T-helper 2 cell treated with Interferon-gamma antibody and Interleukin-4, amounts not matched to agents 5 μg/mL and 100 μg/mL, for 36 hours (primary cell): ENCODE data around the gene RGS5.

ENCODE experiments used
- DNase-seq: peaks from one replicate; pipeline ENCODE4 v3.0.0; 2021; ENCODE audit warnings: low spot score
- H3K27ac Mint-ChIP-seq: one replicate; pipeline ENCODE4 v1.8.0; 2021; ENCODE audit warnings: mild to moderate bottlenecking, mixed read lengths
- H3K27me3 Mint-ChIP-seq: one replicate; pipeline ENCODE4 v1.8.0; 2021; ENCODE audit warnings: low read depth, mixed read lengths
- H3K36me3 Mint-ChIP-seq: one replicate; pipeline ENCODE4 v1.8.0; 2021; ENCODE audit warnings: low read depth, mixed read lengths
- H3K4me1 Mint-ChIP-seq: one replicate; pipeline ENCODE4 v1.8.0; 2021; ENCODE audit warnings: low read depth, mixed read lengths
- H3K4me3 Mint-ChIP-seq: one replicate; pipeline ENCODE4 v1.8.0; 2022; ENCODE audit warnings: mild to moderate bottlenecking, moderate library complexity, mixed read lengths
- H3K9me3 Mint-ChIP-seq: one replicate; pipeline ENCODE4 v1.8.0; 2021; ENCODE audit warnings: mixed read lengths

The RGS5 gene

GRCh38 chr1:163171826-163172225, 30.9 kb downstream of the RGS5 start:
- peaks cover 2% of the 10 kb centered on the region for H3K27me3 Mint-ChIP-seq
- no peak for DNase-seq
- H3K4me1 Mint-ChIP-seq: no peaks in the 10 kb centered on the region
- H3K9me3 Mint-ChIP-seq: no peaks in the 10 kb centered on the region
- no peak overlapping the region for H3K27ac Mint-ChIP-seq
- no peak overlapping the region for H3K4me3 Mint-ChIP-seq
- H3K36me3 Mint-ChIP-seq: no peaks in the 10 kb centered on the region

DNA sequence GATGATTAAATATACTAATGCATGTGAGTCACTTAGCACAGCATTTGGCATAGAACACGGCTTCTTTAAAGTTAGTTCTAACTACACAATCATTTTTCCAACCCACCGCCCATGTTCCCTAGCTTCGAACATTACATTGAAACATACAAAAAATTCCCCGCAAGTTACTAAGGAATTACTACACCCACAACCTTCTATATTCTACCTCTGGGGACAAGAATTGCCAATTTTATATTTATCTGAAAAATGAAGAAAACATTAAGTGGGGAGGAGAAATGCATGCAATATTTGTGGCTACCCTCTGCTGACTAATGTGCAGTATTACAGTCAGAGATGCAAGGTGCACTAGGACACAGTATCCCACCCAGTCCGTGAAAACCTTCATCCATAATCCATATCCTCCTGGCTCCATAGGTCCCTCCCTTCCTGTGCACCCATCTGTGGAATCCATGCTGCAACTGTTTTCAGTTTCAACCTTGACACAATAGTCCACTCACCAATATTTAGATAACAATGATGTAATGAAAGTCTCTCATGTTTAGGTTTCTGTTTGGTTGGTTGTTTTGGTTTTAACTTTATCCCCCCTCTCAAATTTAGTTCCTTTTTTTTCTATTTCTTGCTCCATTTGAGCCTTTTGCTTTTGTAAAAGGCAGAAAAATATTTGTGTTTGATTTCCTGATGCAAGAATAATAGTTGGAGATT, 31.6 kb downstream of the RGS5 start:
- no peak overlapping the region for H3K4me3 Mint-ChIP-seq
- peaks cover 2% of the 10 kb centered on the region for H3K27me3 Mint-ChIP-seq
- DNase-seq: no peak
- H3K9me3 Mint-ChIP-seq: no peaks in the 10 kb centered on the region
- H3K4me1 Mint-ChIP-seq: no peaks in the 10 kb centered on the region
- H3K36me3 Mint-ChIP-seq: no peaks in the 10 kb centered on the region
- H3K27ac Mint-ChIP-seq: no peak overlapping the region

- DNase-seq: no peak
- Mint-ChIP-seq H3K27ac (no peak overlapping the region), H3K27me3 (peaks cover 2% of the 10 kb centered on the region)
Measured at GRCh38 chr1:163170331-163170730, 32.4 kb downstream of the RGS5 start.

GRCh38 chr1:163169553-163169952, 33.2 kb downstream of the RGS5 start:
- DNase-seq: no peak
- H3K27me3 Mint-ChIP-seq: no peaks in the 10 kb centered on the region

More at GRCh38 chr1:163170331-163170730, 32.4 kb downstream of the RGS5 start:
- Mint-ChIP-seq H3K4me1 (no peaks in the 10 kb centered on the region), H3K4me3 (no peak overlapping the region), H3K9me3 (no peaks in the 10 kb centered on the region), H3K36me3 (no peaks in the 10 kb centered on the region)

GRCh38 chr1:163168053-163168452, 34.7 kb downstream of the RGS5 start:
- no peak for DNase-seq
- Mint-ChIP-seq H3K27me3 (no peaks in the 10 kb centered on the region), H3K4me3 (no peak overlapping the region), H3K9me3 (no peaks in the 10 kb centered on the region), H3K36me3 (no peaks in the 10 kb centered on the region), H3K27ac (no peak overlapping the region), H3K4me1 (no peaks in the 10 kb centered on the region)

More at GRCh38 chr1:163169553-163169952, 33.2 kb downstream of the RGS5 start:
- Mint-ChIP-seq H3K27ac (no peak overlapping the region), H3K4me1 (no peaks in the 10 kb centered on the region), H3K9me3 (no peaks in the 10 kb centered on the region), H3K4me3 (no peak overlapping the region), H3K36me3 (no peaks in the 10 kb centered on the region)

DNA sequence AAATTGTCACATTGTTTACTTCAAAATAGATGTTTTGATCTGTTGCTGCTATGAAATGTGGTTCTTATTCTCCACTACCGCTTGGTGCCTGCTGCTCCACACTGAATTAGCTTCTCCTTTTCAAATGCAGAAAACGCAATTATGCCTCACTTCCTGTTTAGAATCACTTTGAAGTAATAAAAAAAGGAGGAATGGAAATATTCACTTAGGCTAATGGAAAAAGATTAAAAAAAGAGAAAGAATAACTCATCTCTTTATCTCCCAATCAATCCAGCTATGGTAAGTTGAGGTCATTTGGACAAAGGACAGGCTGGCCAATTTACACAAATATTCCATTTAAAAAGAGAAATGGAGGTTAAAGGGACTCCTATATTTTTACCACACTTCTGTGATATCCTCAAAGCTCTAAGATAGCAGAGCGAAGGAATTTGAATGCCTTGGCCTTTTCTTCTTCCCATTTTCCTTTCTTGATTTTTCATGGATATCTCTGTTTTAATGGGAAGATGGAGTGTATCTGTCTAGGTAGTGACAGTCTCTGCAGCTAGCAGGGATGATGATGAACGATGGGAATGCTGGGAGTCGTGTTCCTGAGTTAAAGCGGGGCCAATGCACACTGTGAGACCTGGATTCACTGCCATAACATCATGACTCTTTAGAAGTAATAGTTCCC, 35.7 kb downstream of the RGS5 start:
- H3K27me3 Mint-ChIP-seq: no peaks in the 10 kb centered on the region
- no peaks in the 10 kb centered on the region for H3K4me1 Mint-ChIP-seq
- H3K9me3 Mint-ChIP-seq: no peaks in the 10 kb centered on the region
- H3K27ac Mint-ChIP-seq: no peak overlapping the region
- H3K36me3 Mint-ChIP-seq: no peaks in the 10 kb centered on the region
- H3K4me3 Mint-ChIP-seq: no peak overlapping the region
- no peak for DNase-seq

GRCh38 chr1:163165119-163165518, 37.6 kb downstream of the RGS5 start:
- Mint-ChIP-seq H3K4me3 (no peak overlapping the region), H3K36me3 (no peaks in the 10 kb centered on the region), H3K4me1 (peaks cover 3% of the 10 kb centered on the region), H3K27me3 (no peaks in the 10 kb centered on the region), H3K27ac (no peak overlapping the region), H3K9me3 (no peaks in the 10 kb centered on the region)
- DNase-seq: no peak

GRCh38 chr1:163163881-163164582, 38.7 kb downstream of the RGS5 start:
- Mint-ChIP-seq H3K4me3 (no peak overlapping the region), H3K27ac (no peak overlapping the region), H3K4me1 (peaks cover 3% of the 10 kb centered on the region), H3K9me3 (no peaks in the 10 kb centered on the region), H3K27me3 (no peaks in the 10 kb centered on the region), H3K36me3 (no peaks in the 10 kb centered on the region)
- no peak for DNase-seq

- Mint-ChIP-seq H3K4me3 (no peak overlapping the region), H3K9me3 (no peaks in the 10 kb centered on the region), H3K36me3 (no peaks in the 10 kb centered on the region), H3K27ac (no peak overlapping the region), H3K27me3 (no peaks in the 10 kb centered on the region), H3K4me1 (peaks cover 3% of the 10 kb centered on the region)
- DNase-seq: no peak
Measured at GRCh38 chr1:163163163-163163562, 39.6 kb downstream of the RGS5 start.

DNA sequence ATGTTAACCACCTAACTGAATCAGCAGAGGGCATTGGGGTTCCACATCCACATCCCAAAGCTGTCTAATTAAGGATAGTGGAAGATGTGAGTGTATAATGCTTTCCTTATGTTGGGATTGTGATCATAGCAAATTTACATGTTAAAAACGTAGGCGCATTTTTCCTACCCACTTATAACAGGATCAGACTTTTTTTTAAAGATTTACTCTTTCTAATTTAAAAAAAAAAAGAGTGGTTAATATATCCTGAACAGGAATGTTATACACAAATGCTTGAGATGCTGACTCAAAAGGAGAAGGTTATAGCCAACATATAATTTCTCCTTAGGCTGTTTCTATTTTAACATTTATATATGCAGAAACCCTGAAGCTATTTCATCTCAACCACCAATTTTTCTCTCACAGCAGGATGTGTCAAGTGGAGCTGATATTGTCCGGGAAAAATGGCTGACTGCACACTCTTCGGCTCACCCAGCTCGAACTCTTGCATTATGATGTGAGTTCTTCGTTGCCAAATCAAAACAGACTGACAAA, 40.3 kb downstream of the RGS5 start:
- H3K4me3 Mint-ChIP-seq: no peak overlapping the region
- no peak for DNase-seq
- peaks cover 3% of the 10 kb centered on the region for H3K4me1 Mint-ChIP-seq
- no peaks in the 10 kb centered on the region for H3K9me3 Mint-ChIP-seq
- no peak overlapping the region for H3K27ac Mint-ChIP-seq
- H3K27me3 Mint-ChIP-seq: no peaks in the 10 kb centered on the region
- H3K36me3 Mint-ChIP-seq: no peaks in the 10 kb centered on the region

DNA sequence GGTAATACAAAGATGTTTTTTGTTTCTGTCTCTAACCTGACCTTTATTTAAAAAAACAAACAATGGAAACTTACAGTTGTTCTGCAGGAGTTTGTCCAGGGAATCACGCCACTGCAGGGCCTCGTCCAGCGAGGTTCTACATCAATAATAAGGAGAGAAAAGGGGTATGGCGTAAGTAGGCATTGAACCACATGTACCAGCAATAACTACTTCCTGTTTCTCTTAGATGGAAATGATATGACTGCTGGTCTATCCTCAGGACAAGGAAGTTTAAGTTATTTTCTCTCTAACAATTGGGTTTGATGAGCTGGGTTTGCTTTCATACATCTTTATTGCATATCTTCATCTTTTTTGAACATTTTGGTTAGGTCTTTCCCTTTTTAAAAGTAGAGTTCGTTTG, 40.9 kb downstream of the RGS5 start:
- no peak overlapping the region for H3K4me3 Mint-ChIP-seq
- H3K27me3 Mint-ChIP-seq: no peaks in the 10 kb centered on the region
- H3K36me3 Mint-ChIP-seq: no peaks in the 10 kb centered on the region
- peaks cover 3% of the 10 kb centered on the region for H3K4me1 Mint-ChIP-seq
- H3K27ac Mint-ChIP-seq: no peak overlapping the region
- H3K9me3 Mint-ChIP-seq: no peaks in the 10 kb centered on the region
- no peak for DNase-seq

- Mint-ChIP-seq H3K36me3 (no peaks in the 10 kb centered on the region), H3K9me3 (no peaks in the 10 kb centered on the region), H3K27me3 (no peaks in the 10 kb centered on the region), H3K27ac (no peak overlapping the region), H3K4me1 (peaks cover 3% of the 10 kb centered on the region), H3K4me3 (no peak overlapping the region)
- no peak for DNase-seq
Measured at GRCh38 chr1:163161337-163161736, 41.4 kb downstream of the RGS5 start.

DNA sequence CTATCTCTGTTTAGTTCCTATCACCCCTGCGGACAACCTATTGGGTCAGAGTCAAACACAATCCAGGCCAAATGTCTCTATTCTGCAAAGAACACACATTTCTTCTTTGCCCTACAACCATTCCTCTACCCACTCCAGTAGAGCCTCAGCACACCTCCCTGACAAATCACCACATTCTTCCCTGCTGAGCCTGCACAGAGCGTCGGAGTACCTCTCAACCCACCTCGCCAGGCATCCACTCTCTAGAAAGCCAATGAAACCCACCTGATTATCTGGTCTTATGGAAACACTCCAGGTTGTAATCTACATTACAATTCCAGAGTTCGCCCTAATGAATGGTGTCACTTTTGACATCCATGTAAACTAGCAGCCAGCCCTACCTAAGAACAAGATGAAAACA, 47.1 kb downstream of the RGS5 start:
- H3K36me3 Mint-ChIP-seq: no peaks in the 10 kb centered on the region
- no peak for DNase-seq
- H3K9me3 Mint-ChIP-seq: no peaks in the 10 kb centered on the region
- H3K27ac Mint-ChIP-seq: no peak overlapping the region
- H3K4me1 Mint-ChIP-seq: no peaks in the 10 kb centered on the region
- no peaks in the 10 kb centered on the region for H3K27me3 Mint-ChIP-seq
- H3K4me3 Mint-ChIP-seq: no peak overlapping the region

DNA sequence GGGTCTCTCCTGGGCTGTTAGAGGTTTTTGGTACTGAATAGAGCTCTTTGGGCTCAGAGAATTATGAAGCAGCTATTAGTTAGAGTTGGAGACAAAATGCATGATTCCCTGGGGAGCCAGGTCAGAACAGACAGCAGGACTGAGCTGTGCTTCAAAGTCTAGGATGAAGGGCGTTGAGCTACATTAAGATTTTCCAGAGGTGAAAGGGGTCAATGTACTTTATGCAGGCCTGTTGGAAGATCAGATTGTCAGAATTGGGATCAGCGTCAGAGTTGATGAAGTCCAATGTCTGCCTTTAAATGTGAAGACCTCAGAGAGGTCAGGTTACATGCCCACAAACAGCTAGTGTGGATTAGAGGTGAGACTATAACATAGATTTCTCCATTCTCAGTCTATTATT, 53.8 kb downstream of the RGS5 start:
- H3K4me3 Mint-ChIP-seq: no peak overlapping the region
- no peaks in the 10 kb centered on the region for H3K27me3 Mint-ChIP-seq

More for the DNA sequence above, 53.8 kb downstream of the RGS5 start:
- no peaks in the 10 kb centered on the region for H3K36me3 Mint-ChIP-seq
- no peak overlapping the region for H3K27ac Mint-ChIP-seq
- no peaks in the 10 kb centered on the region for H3K9me3 Mint-ChIP-seq
- no peaks in the 10 kb centered on the region for H3K4me1 Mint-ChIP-seq
- no peak for DNase-seq
